ENCODE measurements around the gene RSRC1. TPM values are rescaled to one million over a fixed set of nuclear protein-coding genes. Genes with fewer than 3 reads are reported as not detected.

The RSRC1 gene
- total and polyA plus RNA-seq, 2 of the 13 experiments (the other 11 are each of a cell fraction or from before 2014, with no cell fraction given): 4.9 to 63.0 TPM

DNA sequence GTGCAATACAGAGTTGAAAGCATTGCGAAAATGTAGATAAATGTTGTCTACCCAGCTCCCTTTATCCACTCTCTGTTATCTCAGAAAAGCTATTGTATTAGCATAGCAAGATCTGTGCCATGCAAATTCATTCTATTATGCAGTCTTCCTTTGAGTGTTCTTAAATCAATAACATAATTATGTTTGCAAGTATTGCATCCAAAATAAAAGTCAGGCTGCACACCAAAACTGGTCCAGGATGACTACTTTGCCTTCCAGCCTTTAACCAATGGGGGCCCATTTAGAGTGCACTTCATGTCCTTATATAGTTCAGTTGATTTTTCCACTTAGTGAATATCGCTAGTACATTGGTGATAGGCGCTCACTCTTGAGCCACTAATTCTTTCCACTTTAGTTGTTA, 353.7 kb downstream of the RSRC1 start:
- intact Hi-C loops (cut with micrococcal nuclease; ENCODE audit: unreplicated experiment) (no loop called here), in situ Hi-C loops (cut with HindIII; ENCODE audit: extremely low pct_ligation_motif_present, low pct_unique_long_range_greater_than_20kb) (no loop called here)
- Histone ChIP-seq H3K4me1 (ENCODE audit: insufficient read depth, low read length) (no peaks in the 10 kb centered on the region), H3K4me3 (replicated peaks in 1 of 3; ENCODE audit: insufficient read depth in 1 of 3, low read depth in 2 of 3, low read length in 3 of 3) (no peak overlapping the region), H3K79me2 (ENCODE audit: insufficient read depth, low read length) (no peaks in the 10 kb centered on the region), H2AFZ (ENCODE audit: low read length) (no peak overlapping the region), H3K9ac (ENCODE audit: insufficient read depth, low read depth, low read length) (no peak overlapping the region), H3K27me3 (ENCODE audit: control insufficient read depth in 1 of 2, insufficient read depth in 2 of 2, low read length in 2 of 2) (no peaks in the 10 kb centered on the region), H3K27ac (ENCODE audit: extremely low read length, insufficient read depth, low read length) (no peak overlapping the region), H3K36me3 (replicated peaks in 1 of 2; ENCODE audit: control insufficient read depth in 1 of 2, insufficient read depth in 2 of 2, low read length in 2 of 2) (no peaks in the 10 kb centered on the region), H3K9me3 (ENCODE audit: low read length) (no peaks in the 10 kb centered on the region), H4K20me1 (ENCODE audit: insufficient read depth, low read length) (no peaks in the 10 kb centered on the region), H3K4me2 (ENCODE audit: low read depth, low read length) (no peak overlapping the region)
- BruUV-seq (replicated peaks): no TSS peak
- CTCF ChIA-PET (ENCODE audit: low intra/inter-chr PET ratio, low total read pairs): no interaction called here
- POLR2A ChIA-PET: no interaction called here
- DNase-seq (ENCODE audit: low spot score) (no peak), ATAC-seq (no peak), FAIRE-seq (no peak)
- 99% methylated on average over 3 of the region's 3 CpGs for WGBS (ENCODE audit: low lambda C conversion rate)
- TF ChIP-seq ELF1 (CRISPR knock-in tag; IDR thresholded peaks at IDR 0.05) (no peak), ETV5 (CRISPR knock-in tag; IDR thresholded peaks at IDR 0.05; ENCODE audit: borderline replicate concordance) (no peak), SKIL (CRISPR knock-in tag; IDR thresholded peaks at IDR 0.05; ENCODE audit: borderline replicate concordance) (no peak), MAF1 (CRISPR knock-in tag; IDR thresholded peaks at IDR 0.05; ENCODE audit: borderline replicate concordance) (no peak), ARID4A (CRISPR knock-in tag; IDR thresholded peaks at IDR 0.05; ENCODE audit: borderline replicate concordance) (no peak), RBM22 (optimal IDR thresholded peaks at IDR 0.05; ENCODE audit: low read length) (no peak), GTF3A (CRISPR knock-in tag; conservative IDR thresholded peaks at IDR 0.05) (no peak), U2AF2 (IDR thresholded peaks at IDR 0.05; ENCODE audit: low read depth, low read length) (no peak), ZNF747 (CRISPR knock-in tag; IDR thresholded peaks at IDR 0.05; ENCODE audit: borderline replicate concordance) (no peak), SOX13 (IDR thresholded peaks at IDR 0.05) (no peak), SOX13 (CRISPR knock-in tag; conservative IDR thresholded peaks at IDR 0.05 in 1 of 2, IDR thresholded peaks at IDR 0.05 in 1 of 2) (no peak), ZNF12 (CRISPR knock-in tag; IDR thresholded peaks at IDR 0.05) (no peak), CEBPG (CRISPR knock-in tag; IDR thresholded peaks at IDR 0.05) (no peak), XRCC5 (optimal IDR thresholded peaks at IDR 0.05; ENCODE audit: low read length) (no peak), PAF1 (CRISPR knock-in tag; IDR thresholded peaks at IDR 0.05) (no peak), ZNF672 (CRISPR knock-in tag; IDR thresholded peaks at IDR 0.05) (no peak), ZNF598 (CRISPR knock-in tag; IDR thresholded peaks at IDR 0.05; ENCODE audit: borderline replicate concordance) (no peak)
- TF ChIP-seq, protein P1, sequence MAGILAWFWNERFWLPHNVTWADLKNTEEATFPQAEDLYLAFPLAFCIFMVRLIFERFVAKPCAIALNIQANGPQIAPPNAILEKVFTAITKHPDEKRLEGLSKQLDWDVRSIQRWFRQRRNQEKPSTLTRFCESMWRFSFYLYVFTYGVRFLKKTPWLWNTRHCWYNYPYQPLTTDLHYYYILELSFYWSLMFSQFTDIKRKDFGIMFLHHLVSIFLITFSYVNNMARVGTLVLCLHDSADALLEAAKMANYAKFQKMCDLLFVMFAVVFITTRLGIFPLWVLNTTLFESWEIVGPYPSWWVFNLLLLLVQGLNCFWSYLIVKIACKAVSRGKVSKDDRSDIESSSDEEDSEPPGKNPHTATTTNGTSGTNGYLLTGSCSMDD (CRISPR knock-in tag; IDR thresholded peaks at IDR 0.05): no peak
- TF ChIP-seq, protein P2, sequence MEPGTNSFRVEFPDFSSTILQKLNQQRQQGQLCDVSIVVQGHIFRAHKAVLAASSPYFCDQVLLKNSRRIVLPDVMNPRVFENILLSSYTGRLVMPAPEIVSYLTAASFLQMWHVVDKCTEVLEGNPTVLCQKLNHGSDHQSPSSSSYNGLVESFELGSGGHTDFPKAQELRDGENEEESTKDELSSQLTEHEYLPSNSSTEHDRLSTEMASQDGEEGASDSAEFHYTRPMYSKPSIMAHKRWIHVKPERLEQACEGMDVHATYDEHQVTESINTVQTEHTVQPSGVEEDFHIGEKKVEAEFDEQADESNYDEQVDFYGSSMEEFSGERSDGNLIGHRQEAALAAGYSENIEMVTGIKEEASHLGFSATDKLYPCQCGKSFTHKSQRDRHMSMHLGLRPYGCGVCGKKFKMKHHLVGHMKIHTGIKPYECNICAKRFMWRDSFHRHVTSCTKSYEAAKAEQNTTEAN (CRISPR knock-in tag; conservative IDR thresholded peaks at IDR 0.05): no peak

Measured in HepG2 (cell line).